Loucy (cell line): Measurements from ENCODE around the gene PURA.

Experiments used
- H2AFZ ChIP-seq: fragments of 200-600 bp; sonication (generic); 2 replicates; pipeline ENCODE4 v1.6.0; 2016; ENCODE audit warnings: antibody characterized with exemption, mild to moderate bottlenecking, low read length, moderate library complexity
- H3F3A ChIP-seq: fragments of 200-600 bp; 2 replicates; pipeline ENCODE4 v1.6.0; 2016; ENCODE audit warnings: antibody characterized with exemption, low read depth, mild to moderate bottlenecking
- H3K27me3 ChIP-seq: fragments of 200-600 bp; sonication (generic); 2 replicates; pipeline ENCODE4 v1.6.1; 2014; ENCODE audit warnings: low read length, mild to moderate bottlenecking; ENCODE audit not compliant: insufficient read depth, poor library complexity, severe bottlenecking
- H3K36me3 ChIP-seq: fragments of 200-600 bp; sonication (generic); 2 replicates; pipeline ENCODE4 v1.6.1; 2016; ENCODE audit warnings: low read length; ENCODE audit not compliant: insufficient read depth
- H3K4me1 ChIP-seq: fragments of 200-600 bp; sonication (generic); 2 replicates; pipeline ENCODE4 v1.5.1; 2014; ENCODE audit warnings: low read length, mild to moderate bottlenecking; ENCODE audit not compliant: insufficient read depth, poor library complexity, severe bottlenecking
- H3K4me2 ChIP-seq: fragments of 200-600 bp; sonication (generic); 2 replicates; pipeline ENCODE4 v1.6.0; 2014; ENCODE audit warnings: antibody characterized with exemption, low read length, low read depth, mild to moderate bottlenecking; ENCODE audit not compliant: poor library complexity, severe bottlenecking
- H3K4me3 ChIP-seq: fragments of 200-600 bp; sonication (generic); 2 replicates; pipeline ENCODE4 v1.5.1; 2014; ENCODE audit warnings: low read length, mild to moderate bottlenecking, mixed read lengths; ENCODE audit not compliant: poor library complexity, severe bottlenecking
- H3K79me2 ChIP-seq: fragments of 200-600 bp; sonication (generic); 2 replicates; pipeline ENCODE4 v1.6.1; 2014; ENCODE audit warnings: low read length; ENCODE audit not compliant: insufficient read depth
- H3K9ac ChIP-seq: fragments of 200-600 bp; sonication (generic); 2 replicates; pipeline ENCODE4 v1.6.0; 2014; ENCODE audit warnings: mild to moderate bottlenecking, low read depth, low read length, moderate library complexity; ENCODE audit not compliant: poor library complexity, severe bottlenecking
- H3K9me2 ChIP-seq: fragments of 200-600 bp; sonication (generic); replicated peaks from 2 replicates; pipeline ENCODE4 v1.6.1; 2016; ENCODE audit warnings: low read depth, low read length, mixed read lengths
- H3K9me3 ChIP-seq: fragments of 200-600 bp; sonication (generic); 2 replicates; pipeline ENCODE4 v1.6.1; 2014; ENCODE audit warnings: mild to moderate bottlenecking, antibody characterized with exemption, low read length, low read depth; ENCODE audit not compliant: insufficient read depth
- H4K20me1 ChIP-seq: fragments of 200-600 bp; sonication (generic); 2 replicates; pipeline ENCODE4 v1.6.0; 2014; ENCODE audit warnings: antibody characterized with exemption, low read length, mild to moderate bottlenecking; ENCODE audit not compliant: insufficient read depth, poor library complexity, severe bottlenecking
- CTCF ChIP-seq: fragments of 200-600 bp; sonication (generic); conservative IDR thresholded peaks from 2 replicates; pipeline ENCODE4 v1.5.1; 2014; ENCODE audit warnings: mild to moderate bottlenecking, antibody characterized with exemption, low read length
- EZH2phosphoT487 ChIP-seq: fragments of 200-600 bp; IDR thresholded peaks from 2 replicates; pipeline ENCODE4 v1.6.1; 2018; ENCODE audit warnings: antibody characterized with exemption, mild to moderate bottlenecking, moderate library complexity, borderline replicate concordance

Gene PURA

DNA sequence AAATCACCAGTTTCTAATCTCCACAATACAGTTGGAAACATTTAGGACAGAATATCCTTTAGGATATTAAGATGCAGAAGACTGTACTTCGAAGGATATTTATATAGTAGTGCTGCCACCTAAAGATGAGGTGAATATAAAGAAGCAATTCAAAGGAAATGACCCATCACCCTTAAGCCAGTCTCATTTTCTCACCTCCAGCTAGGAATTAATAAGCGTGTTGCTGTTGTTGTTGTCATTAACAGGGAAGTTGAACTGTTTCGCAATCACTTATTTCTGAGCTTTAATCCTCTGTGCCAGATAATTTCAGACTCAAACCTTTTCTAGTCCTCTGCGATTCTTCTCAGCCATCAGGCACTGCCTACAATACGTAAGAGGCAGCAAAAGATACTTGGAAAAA, 7.8 kb upstream of the PURA start:
- H3F3A ChIP-seq = peaks cover 7% of the 10 kb centered on the region; the same call in 1 of the 2 replicates
- peaks cover 31% of the 10 kb centered on the region for H3K4me1 ChIP-seq
- no peaks in the 10 kb centered on the region for H3K36me3 ChIP-seq
- H4K20me1 ChIP-seq = peaks cover 24% of the 10 kb centered on the region
- H2AFZ ChIP-seq = no peak overlapping the region
- TF ChIP-seq CTCF = peak; percentile 37
- TF ChIP-seq EZH2phosphoT487 = no peak
- H3K9ac ChIP-seq = peak overlapping the region; percentile 93
- peaks cover 28% of the 10 kb centered on the region for H3K79me2 ChIP-seq
- no peaks in the 10 kb centered on the region for H3K9me3 ChIP-seq
- peak overlapping the region; percentile 80 for H3K4me2 ChIP-seq
- H3K9me2 ChIP-seq = no peaks in the 10 kb centered on the region
- H3K4me3 ChIP-seq = no peak overlapping the region
- no peaks in the 10 kb centered on the region for H3K27me3 ChIP-seq

DNA sequence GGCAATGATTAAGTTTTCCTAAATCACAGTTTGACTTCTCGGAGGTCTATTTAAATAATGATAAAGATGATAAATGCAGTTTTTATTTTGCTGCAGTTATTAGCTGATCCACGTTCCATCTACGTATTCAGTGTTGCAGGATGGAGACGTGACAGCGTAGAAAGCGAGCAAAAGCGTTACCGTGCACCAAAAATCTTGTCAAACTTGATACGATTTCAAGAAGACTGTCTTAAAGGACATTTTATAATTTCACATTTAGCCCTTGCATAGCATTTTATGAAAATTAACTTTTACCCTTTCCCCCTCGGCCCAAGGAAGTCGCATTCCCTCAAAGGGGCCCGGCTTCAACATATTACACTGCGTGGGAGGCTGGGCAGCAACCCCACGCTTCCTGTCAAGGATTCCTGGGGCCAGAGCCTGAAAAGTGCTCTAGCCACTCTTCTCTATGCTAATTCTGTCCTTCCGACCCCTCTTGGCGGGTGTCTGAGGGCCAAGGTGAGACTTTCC, 7.1 kb upstream of the PURA start:
- H3K36me3 ChIP-seq = no peaks in the 10 kb centered on the region
- no peaks in the 10 kb centered on the region for H3K27me3 ChIP-seq
- H4K20me1 ChIP-seq = peaks cover 29% of the 10 kb centered on the region
- peak overlapping the region; percentile 80 for H3K4me2 ChIP-seq
- H3K79me2 ChIP-seq = peaks cover 35% of the 10 kb centered on the region
- TF ChIP-seq EZH2phosphoT487 (no peak), CTCF (no peak)
- H3K9ac ChIP-seq = peak overlapping the region; percentile 93
- peaks cover 7% of the 10 kb centered on the region; the same call in 1 of the 2 replicates for H3F3A ChIP-seq
- peak overlapping the region; percentile 79 for H3K4me3 ChIP-seq
- H3K9me2 ChIP-seq = no peaks in the 10 kb centered on the region
- no peaks in the 10 kb centered on the region for H3K9me3 ChIP-seq
- peak overlapping the region; percentile 91 for H2AFZ ChIP-seq
- H3K4me1 ChIP-seq = peaks cover 37% of the 10 kb centered on the region

DNA sequence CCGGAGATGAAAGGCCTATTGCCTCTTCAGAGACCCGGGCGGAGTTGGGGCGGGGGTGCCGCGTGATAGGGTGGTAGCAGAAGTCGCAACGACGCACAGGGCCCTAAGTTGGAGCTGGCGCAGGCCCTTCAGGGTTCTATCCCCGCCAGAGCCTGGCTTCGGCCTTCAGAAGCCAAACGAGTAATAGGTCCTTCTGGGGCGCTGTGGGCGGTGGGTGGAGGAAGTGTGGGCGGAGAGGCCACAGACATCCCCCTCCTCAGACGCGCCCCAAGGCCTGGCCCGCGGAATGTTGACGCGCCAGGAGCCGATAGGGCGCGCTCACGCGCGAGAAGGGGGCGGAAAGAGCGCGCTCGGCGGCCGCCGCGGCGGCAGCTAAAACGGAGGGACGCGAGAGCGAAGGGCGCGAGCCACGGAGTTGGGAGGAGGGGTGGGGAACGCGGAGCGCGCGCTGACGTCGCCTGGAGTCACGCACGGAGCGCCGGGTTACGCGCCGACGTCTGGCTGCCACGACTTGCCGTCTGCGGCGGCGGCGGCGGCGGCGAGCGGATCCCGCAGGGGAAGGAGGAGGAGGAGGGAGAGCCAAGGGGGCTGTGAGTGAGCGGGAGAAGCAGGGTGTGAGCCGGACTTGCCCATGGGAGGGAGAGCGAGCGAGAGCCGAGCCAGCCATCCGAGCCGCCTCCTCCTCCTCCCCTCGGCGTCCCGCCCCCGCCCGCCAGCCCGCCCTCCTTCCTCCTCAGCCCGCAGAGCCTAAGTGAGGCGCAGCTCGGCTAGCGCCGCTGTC, 6.4 kb upstream of the PURA start:
- Histone ChIP-seq H2AFZ (peak overlapping the region; percentile 91), H3K4me1 (peaks cover 43% of the 10 kb centered on the region), H4K20me1 (peaks cover 35% of the 10 kb centered on the region), H3K4me3 (peak overlapping the region; percentile 79), H3K79me2 (peaks cover 41% of the 10 kb centered on the region), H3K27me3 (no peaks in the 10 kb centered on the region), H3K36me3 (no peaks in the 10 kb centered on the region), H3K9me3 (no peaks in the 10 kb centered on the region), H3K4me2 (peak overlapping the region; percentile 80), H3K9me2 (no peaks in the 10 kb centered on the region), H3K9ac (peak overlapping the region; percentile 93), H3F3A (peaks cover 7% of the 10 kb centered on the region; the same call in 1 of the 2 replicates)
- TF ChIP-seq CTCF (no peak), EZH2phosphoT487 (no peak)
